KMS-11 (cell line): ENCODE data around the gene REC8.
"Not testable (repeated sequence)": the region's sequence is repeated elsewhere in the genome, so short reads cannot be mapped to it uniquely, and the experiment has no call there.

Experiments
- H2AFZ ChIP-seq: fragments of 200-600 bp; sonication (generic); 2 replicates; pipeline ENCODE4 v1.6.1; 2016; ENCODE audit warnings: antibody characterized with exemption, mixed run types, low read depth
- H3K27ac ChIP-seq: fragments of 200-600 bp; sonication (generic); 2 replicates; pipeline ENCODE4 v1.6.1; 2016; ENCODE audit warnings: mild to moderate bottlenecking, mixed run types
- H3K27me3 ChIP-seq: fragments of 200-600 bp; sonication (generic); 2 replicates; pipeline ENCODE4 v1.6.1; 2017; ENCODE audit warnings: mild to moderate bottlenecking, low read depth, mixed run types, moderate library complexity; ENCODE audit not compliant: insufficient read depth
- H3K36me3 ChIP-seq: fragments of 200-600 bp; sonication (generic); 2 replicates; pipeline ENCODE4 v1.6.1; 2017; ENCODE audit warnings: mild to moderate bottlenecking, mixed run types; ENCODE audit not compliant: insufficient read depth
- H3K4me1 ChIP-seq: fragments of 200-600 bp; sonication (generic); 2 replicates; pipeline ENCODE4 v1.6.1; 2016; ENCODE audit warnings: mild to moderate bottlenecking, low read depth, mixed run types; ENCODE audit not compliant: poor library complexity, severe bottlenecking
- H3K4me2 ChIP-seq: fragments of 200-600 bp; sonication (generic); 2 replicates; pipeline ENCODE4 v1.7.0; 2016; ENCODE audit warnings: mild to moderate bottlenecking, mixed run types
- H3K4me3 ChIP-seq: fragments of 200-600 bp; sonication (generic); IDR thresholded peaks from 2 replicates; pipeline ENCODE4 v1.6.1; 2017; ENCODE audit warnings: low read depth, low read length, mixed read lengths; ENCODE audit not compliant: insufficient read depth
- H3K79me2 ChIP-seq: fragments of 200-600 bp; sonication (generic); 2 replicates; pipeline ENCODE4 v1.6.1; 2016; ENCODE audit warnings: low read depth, mixed run types; ENCODE audit not compliant: insufficient read depth
- H3K9ac ChIP-seq: fragments of 200-600 bp; sonication (generic); 2 replicates; pipeline ENCODE4 v1.6.1; 2016; ENCODE audit warnings: mild to moderate bottlenecking, mixed run types
- H4K20me1 ChIP-seq: fragments of 200-600 bp; sonication (generic); 2 replicates; pipeline ENCODE4 v1.6.1; 2016; ENCODE audit warnings: mild to moderate bottlenecking, mixed run types; ENCODE audit not compliant: insufficient read depth
- TF ChIP-seq, protein P1 (sequence below): fragments of 200-600 bp; sonication (generic); conservative IDR thresholded peaks from 2 replicates; pipeline ENCODE4 v1.6.1; 2017; ENCODE audit warnings: low read depth, mild to moderate bottlenecking, antibody characterized with exemption, low read length, moderate library complexity, mixed read lengths

Gene REC8

DNA sequence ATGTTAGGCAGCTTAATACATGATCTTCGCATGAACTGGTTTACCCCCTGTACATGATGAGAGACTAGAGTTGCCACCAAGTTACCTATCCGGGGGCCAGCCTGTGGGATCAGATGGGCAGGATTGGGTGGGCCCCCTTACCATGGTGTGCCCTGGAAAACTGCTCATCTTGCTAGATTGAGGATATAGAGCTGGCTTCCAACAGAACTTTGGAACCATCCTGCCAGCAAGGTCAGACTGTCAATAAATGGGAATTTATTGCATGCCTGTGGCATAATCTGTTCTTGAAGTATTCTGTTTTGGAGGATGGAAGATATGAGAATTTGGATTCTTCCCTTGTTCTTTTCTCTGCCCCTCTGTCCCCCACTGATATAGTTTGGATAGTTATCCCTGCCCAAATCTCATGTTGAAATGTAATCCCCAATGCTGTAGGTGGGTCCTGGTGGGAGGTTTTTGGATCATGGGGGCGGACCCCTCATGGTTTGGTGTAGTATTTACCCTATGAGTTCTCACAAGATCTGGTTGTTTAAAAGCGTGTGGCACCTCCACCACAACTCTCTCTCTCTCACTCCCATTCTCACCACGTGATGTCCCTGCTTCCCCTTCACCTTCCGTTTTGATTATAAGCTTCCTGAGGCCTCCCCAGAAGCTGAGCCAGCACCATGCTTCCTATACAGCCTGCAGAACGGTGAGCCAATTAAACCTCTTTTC lies 27.1 kb downstream of the REC8 start:
- Histone ChIP-seq H4K20me1 (no peaks in the 10 kb centered on the region), H3K27ac (no peak overlapping the region), H3K36me3 (no peaks in the 10 kb centered on the region), H3K4me3 (no peak overlapping the region), H3K4me2 (no peak overlapping the region), H3K9ac (no peak overlapping the region), H3K27me3 (no peaks in the 10 kb centered on the region), H2AFZ (no peak overlapping the region), H3K4me1 (peaks cover 9% of the 10 kb centered on the region), H3K79me2 (no peaks in the 10 kb centered on the region; the same call in 1 of the 2 replicates)
- TF ChIP-seq, protein P1, sequence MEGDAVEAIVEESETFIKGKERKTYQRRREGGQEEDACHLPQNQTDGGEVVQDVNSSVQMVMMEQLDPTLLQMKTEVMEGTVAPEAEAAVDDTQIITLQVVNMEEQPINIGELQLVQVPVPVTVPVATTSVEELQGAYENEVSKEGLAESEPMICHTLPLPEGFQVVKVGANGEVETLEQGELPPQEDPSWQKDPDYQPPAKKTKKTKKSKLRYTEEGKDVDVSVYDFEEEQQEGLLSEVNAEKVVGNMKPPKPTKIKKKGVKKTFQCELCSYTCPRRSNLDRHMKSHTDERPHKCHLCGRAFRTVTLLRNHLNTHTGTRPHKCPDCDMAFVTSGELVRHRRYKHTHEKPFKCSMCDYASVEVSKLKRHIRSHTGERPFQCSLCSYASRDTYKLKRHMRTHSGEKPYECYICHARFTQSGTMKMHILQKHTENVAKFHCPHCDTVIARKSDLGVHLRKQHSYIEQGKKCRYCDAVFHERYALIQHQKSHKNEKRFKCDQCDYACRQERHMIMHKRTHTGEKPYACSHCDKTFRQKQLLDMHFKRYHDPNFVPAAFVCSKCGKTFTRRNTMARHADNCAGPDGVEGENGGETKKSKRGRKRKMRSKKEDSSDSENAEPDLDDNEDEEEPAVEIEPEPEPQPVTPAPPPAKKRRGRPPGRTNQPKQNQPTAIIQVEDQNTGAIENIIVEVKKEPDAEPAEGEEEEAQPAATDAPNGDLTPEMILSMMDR: no peak

DNA sequence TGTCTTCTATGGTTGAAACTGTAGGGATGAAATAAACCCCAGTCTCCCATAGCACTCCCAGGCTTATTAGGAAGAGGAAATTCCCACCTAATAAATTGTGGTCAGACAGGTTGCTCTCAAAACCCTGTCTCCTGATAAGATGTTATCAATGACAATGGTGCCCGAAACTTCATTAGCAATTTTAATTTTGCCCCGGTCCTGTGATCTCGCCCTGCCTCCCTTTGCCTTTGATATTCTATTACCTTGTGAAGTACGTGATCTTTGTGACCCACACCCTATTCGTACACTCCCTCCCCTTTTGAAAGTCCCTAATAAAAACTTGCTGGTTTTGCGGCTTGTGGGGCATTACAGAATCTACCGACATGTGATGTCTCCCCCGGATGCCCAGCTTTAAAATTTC lies 30.7 kb downstream of the REC8 start:
- H3K4me1 ChIP-seq, H4K20me1 ChIP-seq, H3K27ac ChIP-seq, H3K27me3 ChIP-seq, H3K36me3 ChIP-seq, H3K9ac ChIP-seq, H2AFZ ChIP-seq, H3K4me3 ChIP-seq, H3K79me2 ChIP-seq, H3K4me2 ChIP-seq: not testable (repeated sequence)

DNA sequence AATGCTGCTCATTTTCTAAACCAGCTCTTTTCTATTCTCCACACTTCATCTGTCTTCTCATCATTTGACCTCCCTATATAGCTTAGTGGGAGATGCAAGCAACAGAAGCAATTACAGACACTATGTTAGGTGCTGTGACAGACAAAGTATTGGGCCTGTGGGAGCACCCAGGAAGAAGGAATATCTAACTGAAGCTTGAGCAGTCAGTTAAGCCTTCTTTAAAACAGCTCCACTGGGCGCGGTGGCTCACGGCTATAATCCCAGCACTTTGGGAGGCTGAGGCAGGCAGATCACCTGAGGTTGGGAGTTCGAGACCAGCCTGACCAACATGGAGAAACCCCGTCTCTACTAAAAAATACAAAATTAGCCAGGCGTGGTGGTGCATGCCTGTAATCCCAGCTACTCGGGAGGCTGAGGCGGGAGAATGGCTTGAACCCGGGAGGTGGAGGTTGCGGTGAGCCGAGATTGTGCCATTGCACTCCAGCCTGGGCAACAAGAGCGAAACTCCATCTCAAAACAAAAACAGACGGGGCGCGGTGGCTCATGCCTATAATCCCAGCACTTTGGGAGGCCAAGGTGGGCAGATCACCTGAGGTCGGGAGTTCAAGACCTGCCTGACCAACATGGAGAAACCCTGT lies 31.5 kb downstream of the REC8 start:
- H3K4me2 ChIP-seq: not testable (repeated sequence)

DNA sequence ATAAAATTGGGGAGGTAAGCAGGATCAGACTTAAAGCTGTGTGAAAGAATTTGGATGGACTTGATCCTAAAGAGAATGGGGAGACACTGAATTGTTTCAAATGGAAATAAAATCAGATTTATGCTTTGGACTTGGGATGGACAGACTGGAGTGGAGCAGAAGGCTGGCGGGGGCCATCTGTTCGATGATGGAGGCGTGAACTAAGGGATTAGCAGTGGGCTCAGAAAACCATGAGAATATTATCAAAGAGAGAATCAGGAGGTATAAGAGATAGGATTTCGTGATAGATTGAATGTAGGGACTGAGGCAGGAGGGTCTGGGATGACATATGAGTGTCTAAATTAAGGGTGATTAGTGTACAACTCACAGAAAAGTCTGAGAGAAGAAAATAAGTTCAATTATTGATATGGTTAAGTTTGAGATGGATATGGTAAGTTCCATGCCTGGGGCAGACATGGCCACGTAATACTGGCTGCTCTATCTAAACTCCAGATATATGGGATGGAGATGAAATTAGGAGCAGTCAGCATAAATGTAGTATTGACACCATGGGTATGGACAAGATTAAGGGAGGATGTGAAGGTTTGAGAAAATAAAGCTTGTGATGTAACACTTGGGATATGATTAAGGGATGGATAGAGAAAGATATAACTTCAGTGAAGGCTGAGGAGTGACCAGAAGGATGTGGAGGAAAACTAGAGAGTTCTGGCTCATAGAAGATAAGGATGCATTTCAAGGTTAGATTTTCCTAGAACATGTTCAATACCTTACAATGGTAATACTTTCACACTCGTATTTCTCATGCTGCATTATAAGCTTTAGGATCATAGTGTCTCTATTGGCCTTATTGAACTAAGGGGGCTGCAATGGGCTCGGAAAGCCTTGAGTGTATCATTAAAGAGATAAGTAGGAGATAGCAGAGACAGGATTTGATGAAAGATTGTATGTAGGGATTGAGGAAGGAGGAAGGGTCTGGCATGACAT lies 32.6 kb downstream of the REC8 start:
- H4K20me1 ChIP-seq: no peaks in the 10 kb centered on the region
- H2AFZ ChIP-seq: no peak overlapping the region
- H3K4me2 ChIP-seq: no peak overlapping the region
- no peaks in the 10 kb centered on the region for H3K36me3 ChIP-seq
- no peaks in the 10 kb centered on the region for H3K79me2 ChIP-seq
- H3K9ac ChIP-seq: no peak overlapping the region
- H3K27ac ChIP-seq: no peak overlapping the region
- TF ChIP-seq, protein P1: no peak
- no peaks in the 10 kb centered on the region for H3K27me3 ChIP-seq
- H3K4me3 ChIP-seq: no peak overlapping the region
- H3K4me1 ChIP-seq: no peaks in the 10 kb centered on the region

More for the DNA sequence above, 31.5 kb downstream of the REC8 start:
- not testable (repeated sequence) for H3K9ac ChIP-seq, H3K4me1 ChIP-seq, H3K79me2 ChIP-seq, H2AFZ ChIP-seq, H3K27ac ChIP-seq, H4K20me1 ChIP-seq, H3K4me3 ChIP-seq, H3K27me3 ChIP-seq, H3K36me3 ChIP-seq
